ENCODE data around the gene TRA2B.

Gene TRA2B

GRCh38 chr3:185924375-185924774 is 13.4 kb downstream of the TRA2B start:
- no peak overlapping the region for H3K4me2 ChIP-seq (ENCODE audit: insufficient read depth, low read length, poor library complexity, severe bottlenecking)

GRCh38 chr3:185920184-185920583 is 17.6 kb downstream of the TRA2B start:
- no peak overlapping the region for H2BK5ac ChIP-seq (ENCODE audit: low read length)
- H3K4me3 ChIP-seq (ENCODE audit: low read length in 2 of 2), result no peak overlapping the region
- H3K18ac ChIP-seq (ENCODE audit: low read length), result no peak overlapping the region
- no peak overlapping the region for H4K91ac ChIP-seq (ENCODE audit: low read depth, low read length, poor library complexity)
- no peaks in the 10 kb centered on the region for H3K79me1 ChIP-seq (ENCODE audit: low read depth, low read length)
- no peak overlapping the region for H2AK5ac ChIP-seq (ENCODE audit: low read depth, low read length)
- H2BK120ac ChIP-seq (ENCODE audit: low read depth, low read length), result no peak overlapping the region
- no peak overlapping the region for H3K9ac ChIP-seq (ENCODE audit: low read depth, low read length, poor library complexity)
- no peaks in the 10 kb centered on the region for H3K27me3 ChIP-seq (ENCODE audit: control insufficient read depth in 3 of 3, insufficient read depth in 3 of 3, low read depth in 1 of 3, low read length in 3 of 3)
- no peak overlapping the region for H3K27ac ChIP-seq (replicated peaks; ENCODE audit: low read length)
- no peak for DNase-seq (ENCODE audit: low spot score)
- no peak overlapping the region for H2BK15ac ChIP-seq (ENCODE audit: low read length)
- peaks cover 50 to 100% of the 10 kb centered on the region in 2 donors for H3K36me3 ChIP-seq (replicated peaks in 1 of 2; ENCODE audit: control insufficient read depth in 2 of 2, insufficient read depth in 2 of 2, low read length in 2 of 2)
- H3K23ac ChIP-seq (ENCODE audit: low read depth, low read length, poor library complexity), result no peak overlapping the region
- H3K9me3 ChIP-seq (replicated peaks in 1 of 2; ENCODE audit: control insufficient read depth in 2 of 2, insufficient read depth in 1 of 2, low read depth in 1 of 2, low read length in 2 of 2), result no peaks in the 10 kb centered on the region
- H2BK12ac ChIP-seq (ENCODE audit: low read length), result no peak overlapping the region
- no peaks in the 10 kb centered on the region for H3K4me1 ChIP-seq (ENCODE audit: control insufficient read depth in 2 of 2, insufficient read depth in 1 of 2, low read depth in 1 of 2, low read length in 2 of 2)
- no peak overlapping the region for H3K4ac ChIP-seq (ENCODE audit: low read length)
- no CpG with 5 or more reads among the region's 4 CpGs for WGBS, 2 donors (ENCODE audit: extremely low coverage in 2 of 2, insufficient read length in 2 of 2, insufficient replicate concordance in 1 of 2)
- no peak overlapping the region for H4K8ac ChIP-seq (ENCODE audit: low read depth, low read length)
- H2AFZ ChIP-seq (ENCODE audit: low read length), result no peak overlapping the region
- H3K14ac ChIP-seq (ENCODE audit: low read length), result no peak overlapping the region
- H3K4me2 ChIP-seq (ENCODE audit: insufficient read depth, low read length, poor library complexity, severe bottlenecking), result no peak overlapping the region

More at GRCh38 chr3:185924375-185924774, 13.4 kb downstream of the TRA2B start:
- Histone ChIP-seq H3K4ac (ENCODE audit: low read length) (no peak overlapping the region), H3K9ac (ENCODE audit: low read depth, low read length, poor library complexity) (no peak overlapping the region), H2AK5ac (ENCODE audit: low read depth, low read length) (no peak overlapping the region), H2BK12ac (ENCODE audit: low read length) (no peak overlapping the region), H4K91ac (ENCODE audit: low read depth, low read length, poor library complexity) (no peak overlapping the region), H3K23ac (ENCODE audit: low read depth, low read length, poor library complexity) (no peak overlapping the region), H3K14ac (ENCODE audit: low read length) (no peak overlapping the region), H3K27ac (replicated peaks; ENCODE audit: low read length) (no peak overlapping the region), H2BK120ac (ENCODE audit: low read depth, low read length) (no peak overlapping the region), H2BK5ac (ENCODE audit: low read length) (no peak overlapping the region), H4K8ac (ENCODE audit: low read depth, low read length) (no peak overlapping the region), H3K27me3 (ENCODE audit: control insufficient read depth in 3 of 3, insufficient read depth in 3 of 3, low read depth in 1 of 3, low read length in 3 of 3) (no peaks in the 10 kb centered on the region), H3K9me3 (replicated peaks in 1 of 2; ENCODE audit: control insufficient read depth in 2 of 2, insufficient read depth in 1 of 2, low read depth in 1 of 2, low read length in 2 of 2) (no peaks in the 10 kb centered on the region), H3K79me1 (ENCODE audit: low read depth, low read length) (no peaks in the 10 kb centered on the region), H3K36me3 (replicated peaks in 1 of 2; ENCODE audit: control insufficient read depth in 2 of 2, insufficient read depth in 2 of 2, low read length in 2 of 2) (peaks cover 42 to 100% of the 10 kb centered on the region in 2 donors), H2BK15ac (ENCODE audit: low read length) (no peak overlapping the region), H3K4me1 (ENCODE audit: control insufficient read depth in 2 of 2, insufficient read depth in 1 of 2, low read depth in 1 of 2, low read length in 2 of 2) (peaks cover 2 to 3% of the 10 kb centered on the region in 2 donors), H3K18ac (ENCODE audit: low read length) (no peak overlapping the region), H3K4me3 (ENCODE audit: low read length in 2 of 2) (no peak overlapping the region), H2AFZ (ENCODE audit: low read length) (no peak overlapping the region)
- no peak for DNase-seq (ENCODE audit: low spot score)
- WGBS, 2 donors (ENCODE audit: extremely low coverage in 2 of 2, insufficient read length in 2 of 2, insufficient replicate concordance in 1 of 2), result no CpG with 5 or more reads among the region's 7 CpGs

GRCh38 chr3:185916042-185916833 is 21.6 kb downstream of the TRA2B start:
- Histone ChIP-seq H2BK120ac (ENCODE audit: low read depth, low read length) (no peak overlapping the region), H3K4me1 (ENCODE audit: control insufficient read depth in 2 of 2, insufficient read depth in 1 of 2, low read depth in 1 of 2, low read length in 2 of 2) (no peaks in the 10 kb centered on the region), H3K4ac (ENCODE audit: low read length) (no peak overlapping the region), H2AFZ (ENCODE audit: low read length) (no peak overlapping the region), H4K91ac (ENCODE audit: low read depth, low read length, poor library complexity) (no peak overlapping the region), H2AK5ac (ENCODE audit: low read depth, low read length) (no peak overlapping the region), H3K14ac (ENCODE audit: low read length) (no peak overlapping the region), H2BK5ac (ENCODE audit: low read length) (no peak overlapping the region), H2BK12ac (ENCODE audit: low read length) (no peak overlapping the region), H3K36me3 (replicated peaks in 1 of 2; ENCODE audit: control insufficient read depth in 2 of 2, insufficient read depth in 2 of 2, low read length in 2 of 2) (peaks cover 29 to 87% of the 10 kb centered on the region in 2 donors), H3K23ac (ENCODE audit: low read depth, low read length, poor library complexity) (no peak overlapping the region), H3K27me3 (ENCODE audit: control insufficient read depth in 3 of 3, insufficient read depth in 3 of 3, low read depth in 1 of 3, low read length in 3 of 3) (no peaks in the 10 kb centered on the region), H3K18ac (ENCODE audit: low read length) (no peak overlapping the region), H3K4me3 (ENCODE audit: low read length in 2 of 2) (no peak overlapping the region), H3K79me1 (ENCODE audit: low read depth, low read length) (no peaks in the 10 kb centered on the region), H3K27ac (replicated peaks; ENCODE audit: low read length) (no peak overlapping the region), H2BK15ac (ENCODE audit: low read length) (no peak overlapping the region), H3K9ac (ENCODE audit: low read depth, low read length, poor library complexity) (no peak overlapping the region), H3K9me3 (replicated peaks in 1 of 2; ENCODE audit: control insufficient read depth in 2 of 2, insufficient read depth in 1 of 2, low read depth in 1 of 2, low read length in 2 of 2) (no peaks in the 10 kb centered on the region), H3K4me2 (ENCODE audit: insufficient read depth, low read length, poor library complexity, severe bottlenecking) (no peak overlapping the region), H4K8ac (ENCODE audit: low read depth, low read length) (no peak overlapping the region)
- WGBS, 2 donors (ENCODE audit: extremely low coverage in 2 of 2, insufficient read length in 2 of 2, insufficient replicate concordance in 1 of 2), result no CpG with 5 or more reads among the region's 5 CpGs
- no peak for DNase-seq (ENCODE audit: low spot score)

GRCh38 chr3:185915642-185916041 is 22.2 kb downstream of the TRA2B start:
- Histone ChIP-seq H3K4ac (ENCODE audit: low read length) (no peak overlapping the region), H3K36me3 (replicated peaks in 1 of 2; ENCODE audit: control insufficient read depth in 2 of 2, insufficient read depth in 2 of 2, low read length in 2 of 2) (peaks cover 27 to 81% of the 10 kb centered on the region in 2 donors), H3K4me1 (ENCODE audit: control insufficient read depth in 2 of 2, insufficient read depth in 1 of 2, low read depth in 1 of 2, low read length in 2 of 2) (no peaks in the 10 kb centered on the region), H3K9ac (ENCODE audit: low read depth, low read length, poor library complexity) (no peak overlapping the region), H2AK5ac (ENCODE audit: low read depth, low read length) (no peak overlapping the region), H3K79me1 (ENCODE audit: low read depth, low read length) (no peaks in the 10 kb centered on the region), H4K8ac (ENCODE audit: low read depth, low read length) (no peak overlapping the region), H3K27me3 (ENCODE audit: control insufficient read depth in 3 of 3, insufficient read depth in 3 of 3, low read depth in 1 of 3, low read length in 3 of 3) (no peaks in the 10 kb centered on the region), H3K4me3 (ENCODE audit: low read length in 2 of 2) (no peak overlapping the region), H2BK15ac (ENCODE audit: low read length) (no peak overlapping the region), H3K27ac (replicated peaks; ENCODE audit: low read length) (no peak overlapping the region), H3K18ac (ENCODE audit: low read length) (no peak overlapping the region), H3K23ac (ENCODE audit: low read depth, low read length, poor library complexity) (no peak overlapping the region), H2BK12ac (ENCODE audit: low read length) (no peak overlapping the region), H2AFZ (ENCODE audit: low read length) (no peak overlapping the region), H2BK120ac (ENCODE audit: low read depth, low read length) (no peak overlapping the region), H3K14ac (ENCODE audit: low read length) (no peak overlapping the region), H4K91ac (ENCODE audit: low read depth, low read length, poor library complexity) (no peak overlapping the region), H3K9me3 (replicated peaks in 1 of 2; ENCODE audit: control insufficient read depth in 2 of 2, insufficient read depth in 1 of 2, low read depth in 1 of 2, low read length in 2 of 2) (no peaks in the 10 kb centered on the region), H3K4me2 (ENCODE audit: insufficient read depth, low read length, poor library complexity, severe bottlenecking) (no peak overlapping the region), H2BK5ac (ENCODE audit: low read length) (no peak overlapping the region)
- no CpG with 5 or more reads among the region's 4 CpGs for WGBS, 2 donors (ENCODE audit: extremely low coverage in 2 of 2, insufficient read length in 2 of 2, insufficient replicate concordance in 1 of 2)
- no peak for DNase-seq (ENCODE audit: low spot score)

Data from neuronal stem cell (in vitro differentiated cells).